HT-29 (cell line): ENCODE data around the gene S100A12. TPM values are rescaled to one million over a fixed set of nuclear protein-coding genes. Genes with fewer than 3 reads are reported as not detected.

Source experiments
- DNase-seq: peaks from one replicate; pipeline ENCODE4 v3.0.0-alpha.2; 2015; ENCODE audit warnings: low spot score
- total RNA-seq: library from RNA; depleted of rRNA; stranded (reverse); fragments of >200 nt; shearing (Covaris generic); gene quantifications from 2 replicates; pipeline ENCODE4 v1.2.3, GENCODE V29; 2014

S100A12 gene
- total RNA-seq, 1 experiment from 2014 or later: not detected

DNA sequence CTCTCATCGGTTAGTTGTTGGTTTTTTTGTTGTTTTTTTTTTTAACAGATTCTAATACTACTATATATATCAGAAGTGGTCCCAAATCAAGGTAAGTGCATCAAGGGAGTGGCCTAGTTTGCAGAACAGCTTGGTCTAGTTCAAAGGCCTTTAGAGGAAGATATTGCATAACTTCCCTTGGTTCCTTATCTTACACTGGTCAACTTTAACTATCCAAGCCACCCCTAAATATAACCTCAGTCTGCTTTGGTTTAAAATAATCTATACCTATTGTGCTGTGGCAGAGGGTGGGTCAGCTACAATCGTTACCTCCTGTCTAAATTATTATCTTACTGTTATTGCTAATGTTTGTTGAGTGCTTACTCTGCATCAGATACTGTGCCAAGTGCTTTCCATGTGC, 6.9 kb downstream of the S100A12 start:
- no peak for DNase-seq

GRCh38 chr1:153367090-153367489, 8.3 kb downstream of the S100A12 start:
- DNase-seq: no peak

- no peak for DNase-seq
Observed at GRCh38 chr1:153366261-153366660, 9.2 kb downstream of the S100A12 start.

DNA sequence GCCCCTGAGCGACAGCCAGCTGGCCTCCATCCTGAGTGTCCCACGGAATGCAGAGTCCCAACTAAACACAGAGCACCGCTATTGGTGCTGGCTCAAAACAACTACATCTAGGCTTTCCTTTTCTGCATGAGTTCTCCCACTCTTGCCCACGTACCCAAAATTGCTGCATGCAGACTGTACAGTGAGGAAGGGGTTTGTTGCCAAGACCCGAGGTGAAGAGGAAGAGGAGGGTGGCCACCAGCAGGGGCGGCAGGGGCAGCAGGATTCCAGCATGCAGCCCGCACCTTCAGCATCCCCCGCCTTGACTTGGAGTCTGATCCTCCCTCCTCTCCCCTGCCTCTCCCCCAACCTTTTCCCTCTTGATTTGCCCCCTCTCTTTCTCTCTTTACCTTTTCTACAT, 9.7 kb downstream of the S100A12 start:
- DNase-seq: no peak

- no peak for DNase-seq
Observed at GRCh38 chr1:153364766-153365666, 10.4 kb downstream of the S100A12 start.

GRCh38 chr1:153364156-153364555, 11.3 kb downstream of the S100A12 start:
- no peak for DNase-seq

DNA sequence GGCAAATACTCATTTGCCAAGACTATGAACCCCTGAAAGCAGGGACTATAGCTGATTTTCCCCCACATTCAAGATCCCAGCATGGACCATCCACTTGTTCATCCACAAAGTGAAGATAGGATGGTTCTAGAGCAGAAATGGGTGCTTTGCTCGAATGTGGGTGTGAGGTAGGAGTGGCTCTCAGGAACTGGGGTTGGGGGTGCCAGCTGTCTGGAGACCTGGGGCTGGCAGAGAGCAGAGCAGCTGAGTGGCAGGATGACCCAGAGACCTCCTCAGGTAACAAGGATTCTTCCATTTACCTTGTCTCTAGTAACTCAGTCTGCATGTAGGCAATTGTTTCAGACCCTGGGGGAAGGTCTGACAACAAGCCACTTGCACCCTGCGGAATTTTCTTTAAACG, 11.8 kb downstream of the S100A12 start:
- DNase-seq: no peak

GRCh38 chr1:153362187-153362775, 13.1 kb downstream of the S100A12 start:
- no peak for DNase-seq

DNA sequence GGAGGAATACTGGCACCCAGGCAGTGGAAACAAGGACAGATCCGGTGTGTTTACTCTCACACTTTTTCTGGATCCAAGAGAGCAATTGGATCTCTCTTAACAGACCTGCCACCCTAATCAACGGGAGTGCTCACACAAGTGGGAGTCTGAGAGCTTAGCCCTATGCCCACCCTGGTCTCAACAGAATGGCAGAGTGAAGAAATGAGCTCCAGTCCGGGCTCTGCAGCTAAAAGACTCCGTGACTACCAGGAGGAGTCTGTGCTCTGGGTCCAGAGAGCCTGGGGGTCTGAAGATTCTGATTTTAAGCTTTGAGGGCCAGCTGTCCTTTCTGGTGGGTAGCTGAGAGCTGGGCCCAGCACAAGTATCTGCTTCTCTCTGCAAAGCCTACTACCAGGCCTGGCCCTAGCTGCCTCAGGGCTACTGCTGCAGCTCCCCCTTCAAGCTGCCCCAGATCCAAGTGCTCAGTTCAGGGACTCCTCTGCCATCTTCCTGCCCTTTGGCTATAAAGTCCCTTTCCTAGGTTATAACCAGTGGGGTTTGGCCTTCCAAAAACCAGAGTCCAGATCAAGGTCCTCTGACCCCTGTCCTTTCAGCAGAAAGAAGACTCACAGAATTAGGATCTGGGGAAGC, 13.8 kb downstream of the S100A12 start:
- DNase-seq: no peak

- no peak for DNase-seq
Observed at GRCh38 chr1:153360592-153361479, 14.6 kb downstream of the S100A12 start.

DNA sequence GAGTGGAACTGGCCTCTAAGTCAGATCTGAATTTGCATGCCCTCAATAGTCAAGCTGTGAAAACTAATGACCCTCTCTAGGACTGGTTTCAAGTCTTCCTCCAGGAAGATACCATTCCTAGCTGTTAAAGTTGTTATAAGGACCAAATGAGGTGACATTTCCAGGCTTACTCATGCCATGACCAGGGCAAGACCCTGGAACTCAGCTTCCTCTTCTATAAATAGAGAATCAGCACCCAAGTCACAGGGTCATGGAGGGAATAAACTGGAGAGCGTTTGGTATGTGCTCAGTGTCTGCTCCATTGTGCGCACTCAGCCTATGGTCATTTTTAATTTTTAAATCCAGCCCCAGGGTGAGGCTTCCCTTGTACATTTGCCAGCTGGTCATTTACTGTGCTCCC, 15.2 kb downstream of the S100A12 start:
- no peak for DNase-seq

GRCh38 chr1:153359241-153359640, 16.2 kb downstream of the S100A12 start:
- DNase-seq: no peak

- no peak for DNase-seq
Observed at GRCh38 chr1:153358691-153358975, 16.8 kb downstream of the S100A12 start.

DNA sequence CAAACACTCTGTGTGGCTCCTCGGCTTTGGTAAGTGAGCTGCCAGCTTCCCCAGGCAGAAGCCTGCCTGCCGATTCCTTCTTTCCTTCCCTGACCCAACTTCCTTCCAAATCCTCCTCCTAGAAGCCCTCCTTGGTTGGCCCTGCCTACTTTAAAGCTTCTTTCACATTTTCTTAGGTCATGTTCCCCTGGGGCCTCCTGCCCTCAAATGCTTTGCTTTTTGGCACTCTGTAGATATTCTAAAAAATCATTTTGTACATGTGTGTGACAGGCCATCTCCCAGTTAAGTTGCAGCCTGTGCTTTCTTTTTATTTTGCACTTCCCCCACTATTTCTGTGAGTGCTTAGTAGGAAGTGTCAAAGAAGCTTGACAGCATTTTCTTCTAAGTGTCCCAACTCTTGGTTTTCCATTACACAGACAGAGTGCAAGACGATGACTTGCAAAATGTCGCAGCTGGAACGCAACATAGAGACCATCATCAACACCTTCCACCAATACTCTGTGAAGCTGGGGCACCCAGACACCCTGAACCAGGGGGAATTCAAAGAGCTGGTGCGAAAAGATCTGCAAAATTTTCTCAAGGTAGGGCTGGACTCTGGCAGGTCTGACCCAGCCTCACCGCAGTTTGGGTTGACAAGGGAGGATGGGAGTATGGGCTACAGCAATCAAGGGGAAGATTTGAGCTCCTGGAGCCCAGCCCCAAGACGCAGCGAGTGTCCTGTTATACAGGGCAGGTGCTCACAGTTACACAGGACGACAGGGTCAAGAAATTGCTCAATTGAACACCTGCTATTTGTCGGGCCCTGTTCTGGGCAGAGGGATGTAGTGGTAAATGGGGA, 17.3 kb downstream of the S100A12 start, which contains the start of gene S100A9:
Gene S100A9 (plus strand): TSS at position 2 of the 838 bp plus-strand sequence. CDS start 430 bp downstream, at position 432.
- no peak for DNase-seq

DNA sequence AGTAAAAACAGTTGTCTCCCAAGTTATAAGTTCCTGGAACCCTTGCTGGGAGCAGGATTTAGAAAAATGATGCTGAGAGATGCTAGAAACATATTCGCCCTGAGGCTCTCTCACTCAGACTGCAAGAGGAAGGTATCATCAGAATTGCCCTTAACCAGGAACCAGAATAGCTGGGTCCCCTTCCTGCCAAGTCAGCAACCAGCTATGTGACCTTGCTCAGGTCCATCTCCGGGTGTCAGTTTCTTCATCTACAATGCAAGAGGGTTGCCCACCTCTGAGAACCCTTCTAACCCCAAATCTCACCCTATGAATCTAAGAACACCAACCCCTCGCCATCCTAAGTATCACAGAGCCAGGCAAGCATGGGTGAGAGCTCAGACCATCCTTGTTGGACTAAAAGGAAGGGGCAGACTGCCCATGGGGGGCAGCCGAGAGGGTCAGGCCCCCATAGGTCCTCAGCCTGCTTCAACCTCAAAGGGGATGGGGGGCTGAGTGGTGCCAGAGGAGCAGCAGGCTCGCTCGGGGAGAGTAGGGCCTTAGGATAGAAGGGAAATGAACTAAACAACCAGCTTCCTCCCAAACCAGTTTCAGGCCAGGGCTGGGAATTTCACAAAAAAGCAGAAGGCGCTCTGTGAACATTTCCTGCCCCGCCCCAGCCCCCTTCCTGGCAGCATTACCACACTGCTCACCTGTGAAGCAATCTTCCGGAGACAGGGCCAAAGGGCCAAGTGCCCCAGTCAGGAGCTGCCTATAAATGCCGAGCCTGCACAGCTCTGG, 18.2 kb downstream of the S100A12 start:
- no peak for DNase-seq

- no peak for DNase-seq
Observed at GRCh38 chr1:153356392-153357075, 18.9 kb downstream of the S100A12 start.

DNA sequence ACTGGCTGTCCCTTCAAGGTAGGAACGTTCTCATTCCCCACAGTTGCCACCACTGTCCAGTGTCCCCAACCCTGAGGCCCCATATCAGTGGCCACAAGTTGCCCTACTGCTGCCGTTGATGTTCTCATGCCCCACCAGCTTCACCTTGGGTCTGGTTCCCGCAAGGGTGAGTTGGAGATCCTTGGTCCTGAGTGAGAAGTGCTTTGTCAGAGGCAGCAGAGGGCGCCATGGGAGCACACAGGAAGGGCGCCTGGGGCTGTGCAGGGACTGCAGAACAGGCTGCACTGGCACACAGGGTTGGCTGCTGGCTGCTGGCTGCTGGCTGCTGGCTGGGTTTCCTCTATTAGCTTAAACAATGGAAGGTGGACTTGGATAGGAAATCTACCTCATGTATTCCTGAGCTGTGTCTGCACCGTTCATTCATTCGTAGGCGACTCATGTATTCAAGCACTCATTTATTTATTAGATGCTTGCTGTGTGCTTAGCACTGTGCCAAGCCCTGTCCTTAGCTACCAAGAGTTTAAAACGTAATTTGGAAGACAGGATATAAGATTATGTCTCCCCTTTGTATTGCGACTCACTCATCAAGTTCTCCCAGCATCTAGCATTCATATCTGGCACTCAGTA, 19.9 kb downstream of the S100A12 start:
- DNase-seq: peak; percentile 50

GRCh38 chr1:153354515-153355193, 20.8 kb downstream of the S100A12 start:
- DNase-seq: no peak
